Measurements from ENCODE around the gene ZBTB16. TPM values are rescaled to one million over a fixed set of nuclear protein-coding genes. Genes with fewer than 3 reads are reported as not detected.

ZBTB16 gene
- total and polyA plus RNA-seq, 12 donors = 7.9 to 119 (median 53.2) TPM

- Histone ChIP-seq H3K36me3 (replicated peaks in 1 of 2) (no peaks in the 10 kb centered on the region), H3K27me3 (no peaks in the 10 kb centered on the region), H3K4me3 (no peak overlapping the region), H3K4me1 (replicated peaks in 1 of 2) (peaks cover 52 to 79% of the 10 kb centered on the region in 2 donors), H3K27ac (peak overlapping the region in 4 of 5 donors; percentile 92 to 98 (median 96)), H3K9me3 (replicated peaks in 1 of 3) (no peaks in the 10 kb centered on the region)
- 82 to 92% (median 88%) methylated on average over 3 of the region's 3 CpGs for WGBS, 4 donors
- TF ChIP-seq CTCF (IDR thresholded peaks at IDR 0.05) = no peak
- no peak for TF ChIP-seq POLR2A (IDR thresholded peaks at IDR 0.05)
- intact Hi-C loops (cut with DNase I) = loop anchor here in 1 of 2 donors (5.0 kb wide), 2 partner anchors 81 to 119 kb away; no protein-coding TSS in a partner anchor
- DNase-seq = no peak
These were observed 121.7 kb downstream of the ZBTB16 start for GRCh38 chr11:114181195-114181594.

- Histone ChIP-seq H3K4me3 (no peak overlapping the region), H3K27me3 (no peaks in the 10 kb centered on the region), H3K9me3 (replicated peaks in 1 of 3) (no peaks in the 10 kb centered on the region), H3K27ac (peak overlapping the region in 4 of 5 donors; percentile 92 to 98 (median 96)), H3K4me1 (replicated peaks in 1 of 2) (peaks cover 47 to 73% of the 10 kb centered on the region in 2 donors), H3K36me3 (replicated peaks in 1 of 2) (peaks cover 0 to 4% of the 10 kb centered on the region in 2 donors)
- DNase-seq = peak in 1 of 7 donors; percentile 62
- intact Hi-C loops (cut with DNase I) = loop anchor here in 1 of 2 donors (5.0 kb wide), 2 partner anchors 81 to 119 kb away; no protein-coding TSS in a partner anchor
- TF ChIP-seq POLR2A (IDR thresholded peaks at IDR 0.05) = no peak
- TF ChIP-seq CTCF (IDR thresholded peaks at IDR 0.05) = no peak
- 82 to 87% (median 86%) methylated on average over 8 of the region's 8 CpGs for WGBS, 4 donors
These were observed 122.2 kb downstream of the ZBTB16 start for GRCh38 chr11:114181752-114182151.

GRCh38 chr11:114182471-114183043 lies 123.0 kb downstream of the ZBTB16 start:
- Histone ChIP-seq H3K4me3 (no peak overlapping the region), H3K27ac (peak overlapping the region in 4 of 5 donors; percentile 11 to 98 (median 94)), H3K4me1 (replicated peaks in 1 of 2) (peaks cover 39 to 65% of the 10 kb centered on the region in 2 donors), H3K36me3 (replicated peaks in 1 of 2) (peaks cover 0 to 12% of the 10 kb centered on the region in 2 donors), H3K27me3 (no peaks in the 10 kb centered on the region), H3K9me3 (replicated peaks in 1 of 3) (no peaks in the 10 kb centered on the region)
- TF ChIP-seq CTCF (IDR thresholded peaks at IDR 0.05) (no peak), POLR2A (IDR thresholded peaks at IDR 0.05) (no peak)
- DNase-seq = peak in 1 of 7 donors; percentile 60
- 81 to 93% (median 89%) methylated on average over 10 to 11 of the region's 11 CpGs for WGBS, 4 donors
- intact Hi-C loops (cut with DNase I) = loop anchor here in 1 of 2 donors (5.0 kb wide), 2 partner anchors 80 to 120 kb away; no protein-coding TSS in a partner anchor

GRCh38 chr11:114183044-114183511 lies 123.6 kb downstream of the ZBTB16 start:
- Histone ChIP-seq H3K4me1 (replicated peaks in 1 of 2) (peaks cover 34 to 60% of the 10 kb centered on the region in 2 donors), H3K36me3 (replicated peaks in 1 of 2) (peaks cover 0 to 17% of the 10 kb centered on the region in 2 donors), H3K27ac (peak overlapping the region in 4 of 5 donors; percentile 7 to 98 (median 52)), H3K27me3 (no peaks in the 10 kb centered on the region), H3K4me3 (no peak overlapping the region), H3K9me3 (replicated peaks in 1 of 3) (no peaks in the 10 kb centered on the region)
- WGBS, 4 donors = 58 to 71% (median 69%) methylated on average over 14 to 15 of the region's 15 CpGs
- DNase-seq = peak in 1 of 7 donors; percentile 75
- intact Hi-C loops (cut with DNase I) = loop anchor here in 1 of 2 donors (5.0 kb wide), 2 partner anchors 79 to 121 kb away; no protein-coding TSS in a partner anchor
- TF ChIP-seq CTCF (IDR thresholded peaks at IDR 0.05) (no peak), POLR2A (IDR thresholded peaks at IDR 0.05) (no peak)

All from adrenal gland (tissue), 12 donors.